DMS114 treated with DMSO at 0.1 percent for 48 hours (cell line): ENCODE results near the gene OR5A1.
"Not testable (repeated sequence)": the region's sequence is repeated elsewhere in the genome, so short reads cannot be mapped to it uniquely, and the experiment has no call there.

Experiments
- DNase-seq: peaks from one replicate; lab custom pipeline; 2025; ENCODE audit not compliant: unreplicated experiment; lab: John Stamatoyannopoulos, UW

OR5A1 gene

GRCh38 chr11:59436169-59436568 lies at the start of gene OR5A1:
Gene OR5A1 (plus strand): TSS chr11:59436469. CDS start chr11:59443169, 6,700 bp downstream.
- DNase-seq: no peak

GRCh38 chr11:59394186-59394585 lies 42.1 kb upstream of the OR5A1 start:
- DNase-seq: no peak

GRCh38 chr11:59400461-59401261 lies 35.6 kb upstream of the OR5A1 start:
- no peak for DNase-seq

GRCh38 chr11:59401262-59401552 lies 35.1 kb upstream of the OR5A1 start:
- no peak for DNase-seq

- no peak for DNase-seq
Measured at GRCh38 chr11:59403546-59403945, 32.7 kb upstream of the OR5A1 start.

- DNase-seq: no peak
Measured at GRCh38 chr11:59413646-59414045, 22.6 kb upstream of the OR5A1 start.

- no peak for DNase-seq
Measured at GRCh38 chr11:59415111-59415510, 21.2 kb upstream of the OR5A1 start.

- DNase-seq: no peak
Measured at GRCh38 chr11:59416613-59417012, 19.7 kb upstream of the OR5A1 start.

GRCh38 chr11:59417023-59417422 lies 19.2 kb upstream of the OR5A1 start:
- no peak for DNase-seq

GRCh38 chr11:59418156-59418555 lies 18.1 kb upstream of the OR5A1 start:
- no peak for DNase-seq

- no peak for DNase-seq
Measured at GRCh38 chr11:59423835-59424234, 12.4 kb upstream of the OR5A1 start.

- DNase-seq: no peak
Measured at GRCh38 chr11:59425131-59425530, 11.1 kb upstream of the OR5A1 start.

GRCh38 chr11:59426361-59427067 lies 9.8 kb upstream of the OR5A1 start, which contains the start of gene OR5A2:
Gene OR5A2 (minus strand): TSS chr11:59426413. CDS start chr11:59422953, 3,460 bp downstream.
- no peak for DNase-seq

GRCh38 chr11:59427068-59427382 lies 9.2 kb upstream of the OR5A1 start:
- DNase-seq: no peak

GRCh38 chr11:59429924-59430516 lies 6.2 kb upstream of the OR5A1 start:
- peak; percentile 13 for DNase-seq

- DNase-seq: no peak
Measured at GRCh38 chr11:59437770-59438169, 1.5 kb downstream of the OR5A1 start.

- DNase-seq: not testable (repeated sequence)
Measured at GRCh38 chr11:59445624-59446023, 9.4 kb downstream of the OR5A1 start.

GRCh38 chr11:59448484-59448883 lies 12.2 kb downstream of the OR5A1 start:
- DNase-seq: no peak

GRCh38 chr11:59456661-59457060 lies 20.4 kb downstream of the OR5A1 start, which contains the start of gene OR4D6:
Gene OR4D6 (plus strand): TSS chr11:59456961. CDS start chr11:59456961, 0 bp downstream.
- no peak for DNase-seq

- DNase-seq: no peak
Measured at GRCh38 chr11:59459916-59460315, 23.6 kb downstream of the OR5A1 start.

- no peak for DNase-seq
Measured at GRCh38 chr11:59463190-59463641, 26.9 kb downstream of the OR5A1 start.

GRCh38 chr11:59473015-59473414 lies 36.7 kb downstream of the OR5A1 start, which contains the start of gene OR4D10:
Gene OR4D10 (plus strand): TSS chr11:59473315. CDS start chr11:59477430, 4,115 bp downstream.
- DNase-seq: no peak
